IPS-18c (cell line): ENCODE results near the gene MMP14.
"Not testable (repeated sequence)": the region's sequence is repeated elsewhere in the genome, so short reads cannot be mapped to it uniquely, and the experiment has no call there.

Experiments
- H3K4me3 ChIP-seq: 2 replicates; pipeline ENCODE4 v1.7.0; 2013; ENCODE audit warnings: low read depth, mild to moderate bottlenecking, low read length, moderate library complexity; ENCODE audit not compliant: insufficient read depth
- H3K9me3 ChIP-seq: one replicate; pipeline ENCODE4 v1.6.1; 2013; ENCODE audit warnings: mild to moderate bottlenecking, low read length, moderate library complexity; ENCODE audit not compliant: control insufficient read depth, insufficient read depth

Gene MMP14

GRCh38 chr14:22808388-22809209 lies 27.8 kb upstream of the MMP14 start:
- Histone ChIP-seq H3K4me3 (no peak overlapping the region), H3K9me3 (no peaks in the 10 kb centered on the region)

- Histone ChIP-seq H3K9me3 (no peaks in the 10 kb centered on the region), H3K4me3 (no peak overlapping the region)
Measured at GRCh38 chr14:22811722-22812121, 24.7 kb upstream of the MMP14 start.

- Histone ChIP-seq H3K9me3 (no peaks in the 10 kb centered on the region), H3K4me3 (no peak overlapping the region)
Measured at GRCh38 chr14:22812744-22813143, 23.6 kb upstream of the MMP14 start.

GRCh38 chr14:22813145-22813544 lies 23.2 kb upstream of the MMP14 start:
- Histone ChIP-seq H3K4me3 (no peak overlapping the region), H3K9me3 (no peaks in the 10 kb centered on the region)

- Histone ChIP-seq H3K4me3 (no peak overlapping the region), H3K9me3 (no peaks in the 10 kb centered on the region)
Measured at GRCh38 chr14:22814373-22814772, 22.0 kb upstream of the MMP14 start.

GRCh38 chr14:22814941-22815713 lies 21.3 kb upstream of the MMP14 start, which contains the start of gene SLC7A7:
TSS of gene SLC7A7 (minus strand) at chr14:22815435. CDS start at chr14:22813398, 2,037 bp downstream.
- Histone ChIP-seq H3K4me3 (peak within 1 kb of the TSS; percentile 15; the same call in 1 of the 2 replicates), H3K9me3 (no peaks in the 10 kb centered on the region)

GRCh38 chr14:22819151-22819988 lies 17.0 kb upstream of the MMP14 start:
- Histone ChIP-seq H3K4me3 (no peak overlapping the region; the same call in 1 of the 2 replicates), H3K9me3 (no peaks in the 10 kb centered on the region)

- Histone ChIP-seq H3K9me3 (no peaks in the 10 kb centered on the region), H3K4me3 (no peak overlapping the region)
Measured at GRCh38 chr14:22820731-22821130, 15.7 kb upstream of the MMP14 start.

GRCh38 chr14:22821193-22822015 lies 15.0 kb upstream of the MMP14 start:
- Histone ChIP-seq H3K9me3 (no peaks in the 10 kb centered on the region), H3K4me3 (peak overlapping the region; percentile 90)

GRCh38 chr14:22822016-22822570 lies 14.3 kb upstream of the MMP14 start:
- Histone ChIP-seq H3K9me3 (no peaks in the 10 kb centered on the region), H3K4me3 (peak overlapping the region; percentile 90)

GRCh38 chr14:22822571-22823098 lies 13.8 kb upstream of the MMP14 start:
- Histone ChIP-seq H3K9me3 (no peaks in the 10 kb centered on the region), H3K4me3 (peak overlapping the region; percentile 90)

GRCh38 chr14:22824711-22825359 lies 11.6 kb upstream of the MMP14 start:
- Histone ChIP-seq H3K4me3 (no peak overlapping the region), H3K9me3 (no peaks in the 10 kb centered on the region)

- not testable (repeated sequence) for H3K9me3 ChIP-seq
- peak overlapping the region; percentile 80; the same call in 1 of the 2 replicates for H3K4me3 ChIP-seq
Measured at GRCh38 chr14:22829076-22829660, 7.2 kb upstream of the MMP14 start.

GRCh38 chr14:22829661-22830442 lies 6.5 kb upstream of the MMP14 start, which contains the start of gene MRPL52:
TSS of gene MRPL52 (plus strand) at chr14:22829887. CDS start at chr14:22829913, 26 bp downstream.
- peak within 1 kb of the TSS; percentile 80 for H3K4me3 ChIP-seq
- no peaks in the 10 kb centered on the region for H3K9me3 ChIP-seq
